ENCODE measurements around the gene OSBPL5. TPM values are rescaled to one million over a fixed set of nuclear protein-coding genes. Genes with fewer than 3 reads are reported as not detected.
A peak's percentile ranks its signal among the peaks of the same experiment; 100 is the strongest.

The OSBPL5 gene
- total RNA-seq, 1 donor from 2014 or later = 92.0 TPM

- Histone ChIP-seq H3K4me1 (peaks cover 0 to 11% of the 10 kb centered on the region in 2 donors), H3K27ac (no peak overlapping the region), H3K36me3 (no peaks in the 10 kb centered on the region), H3K9me3 (no peaks in the 10 kb centered on the region), H3K4me3 (no peak overlapping the region), H3K27me3 (peaks cover 5% of the 10 kb centered on the region)
- intact Hi-C loops (cut with DNase I) = no loop called here
- peak in 1 of 2 donors; percentile 43 for DNase-seq (ENCODE audit: low spot score in 2 of 2)
- TF ChIP-seq, protein P1, sequence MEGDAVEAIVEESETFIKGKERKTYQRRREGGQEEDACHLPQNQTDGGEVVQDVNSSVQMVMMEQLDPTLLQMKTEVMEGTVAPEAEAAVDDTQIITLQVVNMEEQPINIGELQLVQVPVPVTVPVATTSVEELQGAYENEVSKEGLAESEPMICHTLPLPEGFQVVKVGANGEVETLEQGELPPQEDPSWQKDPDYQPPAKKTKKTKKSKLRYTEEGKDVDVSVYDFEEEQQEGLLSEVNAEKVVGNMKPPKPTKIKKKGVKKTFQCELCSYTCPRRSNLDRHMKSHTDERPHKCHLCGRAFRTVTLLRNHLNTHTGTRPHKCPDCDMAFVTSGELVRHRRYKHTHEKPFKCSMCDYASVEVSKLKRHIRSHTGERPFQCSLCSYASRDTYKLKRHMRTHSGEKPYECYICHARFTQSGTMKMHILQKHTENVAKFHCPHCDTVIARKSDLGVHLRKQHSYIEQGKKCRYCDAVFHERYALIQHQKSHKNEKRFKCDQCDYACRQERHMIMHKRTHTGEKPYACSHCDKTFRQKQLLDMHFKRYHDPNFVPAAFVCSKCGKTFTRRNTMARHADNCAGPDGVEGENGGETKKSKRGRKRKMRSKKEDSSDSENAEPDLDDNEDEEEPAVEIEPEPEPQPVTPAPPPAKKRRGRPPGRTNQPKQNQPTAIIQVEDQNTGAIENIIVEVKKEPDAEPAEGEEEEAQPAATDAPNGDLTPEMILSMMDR (IDR thresholded peaks at IDR 0.05) = no peak
Observed at GRCh38 chr11:3199537-3200295, 34.6 kb upstream of the OSBPL5 start.

- Histone ChIP-seq H3K4me1 (peaks cover 0 to 11% of the 10 kb centered on the region in 2 donors), H3K27ac (no peak overlapping the region), H3K27me3 (peaks cover 5% of the 10 kb centered on the region), H3K4me3 (no peak overlapping the region), H3K9me3 (no peaks in the 10 kb centered on the region), H3K36me3 (no peaks in the 10 kb centered on the region)
- TF ChIP-seq, protein P1 (IDR thresholded peaks at IDR 0.05) = no peak
- intact Hi-C loops (cut with DNase I) = no loop called here
- DNase-seq (ENCODE audit: low spot score in 2 of 2) = peak in 1 of 2 donors; percentile 37
Observed at GRCh38 chr11:3198815-3199214, 33.7 kb upstream of the OSBPL5 start.

DNA sequence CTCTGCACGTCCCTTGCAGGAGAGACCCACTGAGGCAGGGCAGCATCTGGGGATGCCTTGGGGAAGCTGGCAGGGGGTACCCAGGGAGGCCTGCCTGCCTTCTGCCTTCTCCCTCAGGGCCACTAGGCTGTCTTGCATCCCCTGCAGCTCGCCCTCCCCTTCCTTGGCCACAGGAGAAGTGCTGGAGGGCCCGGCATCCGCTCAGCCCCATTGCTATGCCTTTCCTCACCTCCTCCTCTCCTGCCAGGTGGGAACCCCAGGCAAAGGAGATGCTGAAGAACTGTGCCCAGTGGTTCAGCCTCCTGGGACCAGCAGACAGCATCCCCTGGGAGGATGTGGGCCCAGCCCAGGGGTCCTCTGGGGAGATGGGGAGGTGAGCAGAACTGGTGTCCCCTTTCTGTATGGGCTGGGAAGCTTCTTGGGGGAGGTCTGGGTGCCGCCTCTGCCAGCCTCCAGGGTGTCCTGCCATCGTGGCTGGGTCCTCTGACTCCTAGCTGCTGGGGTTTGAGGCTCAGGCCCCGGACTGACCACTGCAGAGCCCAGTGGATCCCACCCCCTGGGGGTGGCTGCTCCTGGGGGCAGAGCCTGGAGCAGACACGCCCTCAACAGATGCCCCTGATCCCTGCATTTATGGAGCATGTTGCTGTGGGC, 32.9 kb upstream of the OSBPL5 start:
- DNase-seq (ENCODE audit: low spot score in 2 of 2) = peak in 1 of 2 donors; percentile 54

DNA sequence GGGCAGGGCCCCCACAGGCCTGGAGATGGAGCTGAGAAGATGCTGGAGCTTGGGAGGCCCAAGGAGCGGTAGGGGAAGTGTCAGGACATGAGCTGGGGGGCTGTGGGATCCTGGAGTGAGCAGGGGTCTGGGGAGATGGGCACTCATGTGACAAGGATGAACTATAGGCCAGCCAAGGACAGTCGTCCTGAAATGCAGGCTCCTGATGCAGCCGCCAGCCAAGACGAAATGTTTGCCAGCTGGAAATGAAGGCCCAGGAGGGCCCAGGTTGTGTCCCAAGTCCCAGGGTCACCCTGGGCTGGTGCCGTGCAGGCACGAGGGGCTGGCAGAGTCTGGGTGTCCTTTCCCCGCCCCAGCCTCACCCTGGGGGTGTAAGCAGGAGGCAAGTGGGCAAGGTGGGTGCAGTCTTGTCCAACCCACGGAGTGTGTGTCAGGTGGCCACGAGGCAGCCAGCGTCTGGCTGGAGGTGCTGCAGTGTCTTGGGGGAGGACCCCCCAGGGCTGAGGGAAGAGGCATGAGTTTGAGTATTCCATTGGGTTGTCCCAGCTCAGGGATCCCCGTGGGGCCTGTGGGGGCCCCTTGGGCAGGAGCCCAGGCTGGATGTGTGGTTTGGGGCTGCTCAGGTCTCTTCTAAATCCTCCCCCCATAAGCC, 32.1 kb upstream of the OSBPL5 start:
- intact Hi-C loops (cut with DNase I) = no loop called here
- no peaks in the 10 kb centered on the region for H3K9me3 ChIP-seq
- H3K4me1 ChIP-seq = no peaks in the 10 kb centered on the region
- H3K27ac ChIP-seq = no peak overlapping the region
- TF ChIP-seq, protein P1 (IDR thresholded peaks at IDR 0.05) = no peak
- H3K4me3 ChIP-seq = no peak overlapping the region
- H3K27me3 ChIP-seq = peaks cover 5% of the 10 kb centered on the region
- DNase-seq (ENCODE audit: low spot score in 2 of 2) = peak in 1 of 2 donors; percentile 35
- H3K36me3 ChIP-seq = no peaks in the 10 kb centered on the region

More for the DNA sequence above, 32.9 kb upstream of the OSBPL5 start:
- Histone ChIP-seq H3K4me1 (peaks cover 0 to 4% of the 10 kb centered on the region in 2 donors), H3K27ac (no peak overlapping the region), H3K4me3 (no peak overlapping the region), H3K9me3 (no peaks in the 10 kb centered on the region), H3K36me3 (no peaks in the 10 kb centered on the region), H3K27me3 (peaks cover 5% of the 10 kb centered on the region)
- intact Hi-C loops (cut with DNase I) = no loop called here
- TF ChIP-seq, protein P1 (IDR thresholded peaks at IDR 0.05) = no peak

GRCh38 chr11:3196161-3197043, 31.3 kb upstream of the OSBPL5 start:
- no peaks in the 10 kb centered on the region for H3K36me3 ChIP-seq
- H3K27me3 ChIP-seq = peaks cover 5% of the 10 kb centered on the region
- H3K4me3 ChIP-seq = no peak overlapping the region
- peak in 1 of 2 donors; percentile 53 for DNase-seq (ENCODE audit: low spot score in 2 of 2)
- H3K27ac ChIP-seq = no peak overlapping the region
- H3K4me1 ChIP-seq = no peaks in the 10 kb centered on the region
- no peaks in the 10 kb centered on the region for H3K9me3 ChIP-seq
- intact Hi-C loops (cut with DNase I) = no loop called here
- TF ChIP-seq, protein P1 (IDR thresholded peaks at IDR 0.05) = no peak
